Limb (tissue), 2 donors: Measurements from ENCODE around the gene MAPK8IP3.
"Not testable (repeated sequence)": the region's sequence is repeated elsewhere in the genome, so short reads cannot be mapped to it uniquely, and the experiment has no call there.

Experiments used
- DNase-seq, 2 donors: peaks; one replicate each; pipeline ENCODE4 v3.0.0-alpha.2; 2016; ENCODE audit errors: extremely low spot score in 2 of 2

MAPK8IP3 gene

GRCh38 chr16:1786242-1787055 is 80.5 kb downstream of the MAPK8IP3 start:
- DNase-seq: peak in 1 of 2 donors; percentile 29

DNA sequence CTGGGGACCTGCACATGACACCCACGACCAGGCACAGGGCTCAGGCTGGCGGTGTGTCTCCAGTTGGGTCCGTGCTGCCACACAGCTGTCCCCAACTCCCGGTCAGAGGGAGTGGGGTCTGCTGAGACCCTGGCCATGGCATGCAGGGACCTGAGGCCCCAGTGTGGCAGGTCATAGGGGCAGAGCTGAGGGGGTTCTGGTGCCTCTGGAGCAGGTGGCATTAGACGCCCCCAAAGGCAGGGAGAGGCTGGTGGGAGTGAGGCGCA is 81.0 kb downstream of the MAPK8IP3 start:
- no peak for DNase-seq

DNA sequence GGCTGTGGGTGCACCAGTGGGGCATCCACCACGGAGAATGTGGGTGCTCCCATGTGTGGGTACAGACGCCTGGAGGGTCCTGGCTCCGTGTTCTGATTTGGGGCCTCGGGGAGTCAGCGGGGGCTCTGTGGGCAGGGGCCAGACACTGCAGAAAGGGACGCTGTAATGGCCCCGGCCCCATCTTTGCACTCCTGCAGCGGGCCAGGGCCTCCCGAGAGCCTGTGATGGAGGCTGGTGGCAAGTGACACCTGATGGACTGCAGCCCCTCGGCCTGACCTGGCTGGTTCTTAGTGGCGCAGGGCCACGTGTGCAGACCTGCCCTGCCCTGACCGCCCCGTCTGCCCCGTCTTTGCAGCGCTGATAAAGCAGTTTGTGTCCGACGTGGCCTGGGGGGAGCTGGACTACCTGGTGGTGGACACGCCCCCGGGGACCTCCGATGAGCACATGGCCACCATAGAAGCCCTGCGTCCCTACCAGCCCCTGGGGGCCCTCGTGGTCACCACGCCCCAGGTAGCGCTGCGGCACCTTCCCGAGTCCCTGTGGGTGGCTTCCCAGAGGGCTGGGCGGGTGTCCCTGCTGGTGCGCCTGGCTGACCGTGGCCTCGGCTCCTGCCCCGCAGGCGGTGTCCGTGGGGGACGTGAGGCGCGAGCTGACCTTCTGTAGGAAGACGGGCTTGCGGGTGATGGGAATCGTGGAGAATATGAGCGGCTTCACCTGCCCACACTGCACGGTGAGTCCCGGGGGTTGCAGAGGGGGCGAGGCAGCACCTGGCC is 81.5 kb downstream of the MAPK8IP3 start:
- DNase-seq: peak in 1 of 2 donors; percentile 28

- no peak for DNase-seq
Measured at GRCh38 chr16:1788095-1788707, 82.2 kb downstream of the MAPK8IP3 start.

GRCh38 chr16:1788708-1789100 is 82.7 kb downstream of the MAPK8IP3 start:
- DNase-seq: no peak

- peak in 1 of 2 donors; percentile 28 for DNase-seq
Measured at GRCh38 chr16:1789643-1790045, 83.6 kb downstream of the MAPK8IP3 start.

GRCh38 chr16:1790261-1790610 is 84.2 kb downstream of the MAPK8IP3 start:
- no peak for DNase-seq

GRCh38 chr16:1790611-1791255 is 84.7 kb downstream of the MAPK8IP3 start:
- DNase-seq: no peak

DNA sequence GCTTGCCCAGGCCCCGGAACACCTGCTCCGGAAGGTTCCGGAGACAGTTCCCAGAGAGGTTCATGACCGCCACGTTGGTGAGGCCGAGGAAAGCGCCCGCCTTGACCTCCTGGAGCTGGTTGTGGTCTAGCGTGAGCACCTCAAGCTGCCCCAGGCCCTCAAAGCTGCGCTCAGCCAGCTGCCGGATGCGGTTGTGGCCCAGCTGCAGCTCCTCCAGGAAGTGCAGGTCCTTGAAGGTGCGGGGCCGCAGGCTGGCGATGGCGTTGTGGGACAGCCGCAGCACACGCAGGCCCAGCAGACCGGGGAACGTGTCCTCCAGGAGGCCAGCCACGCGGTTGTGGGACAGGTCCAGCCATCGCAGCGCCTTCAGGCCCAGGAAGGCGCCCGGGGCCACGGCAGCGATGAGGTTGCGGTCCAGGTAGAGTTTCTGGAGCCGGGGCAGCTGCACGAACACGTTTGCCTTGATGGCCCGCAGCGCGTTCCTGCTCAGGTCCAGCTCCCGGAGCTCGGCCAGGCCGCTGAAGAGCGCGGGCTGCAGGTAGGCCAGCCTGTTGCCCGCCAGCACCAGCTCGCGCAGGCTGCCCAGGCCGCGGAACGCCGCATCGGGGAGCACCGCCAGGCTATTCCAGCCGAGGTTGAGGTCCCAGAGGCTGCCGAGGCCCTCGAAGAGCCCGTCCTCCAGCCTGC is 85.4 kb downstream of the MAPK8IP3 start:
- no peak for DNase-seq

GRCh38 chr16:1791943-1792812 is 86.2 kb downstream of the MAPK8IP3 start:
- no peak for DNase-seq

- DNase-seq: no peak
Measured at GRCh38 chr16:1792836-1793577, 87.0 kb downstream of the MAPK8IP3 start.

DNA sequence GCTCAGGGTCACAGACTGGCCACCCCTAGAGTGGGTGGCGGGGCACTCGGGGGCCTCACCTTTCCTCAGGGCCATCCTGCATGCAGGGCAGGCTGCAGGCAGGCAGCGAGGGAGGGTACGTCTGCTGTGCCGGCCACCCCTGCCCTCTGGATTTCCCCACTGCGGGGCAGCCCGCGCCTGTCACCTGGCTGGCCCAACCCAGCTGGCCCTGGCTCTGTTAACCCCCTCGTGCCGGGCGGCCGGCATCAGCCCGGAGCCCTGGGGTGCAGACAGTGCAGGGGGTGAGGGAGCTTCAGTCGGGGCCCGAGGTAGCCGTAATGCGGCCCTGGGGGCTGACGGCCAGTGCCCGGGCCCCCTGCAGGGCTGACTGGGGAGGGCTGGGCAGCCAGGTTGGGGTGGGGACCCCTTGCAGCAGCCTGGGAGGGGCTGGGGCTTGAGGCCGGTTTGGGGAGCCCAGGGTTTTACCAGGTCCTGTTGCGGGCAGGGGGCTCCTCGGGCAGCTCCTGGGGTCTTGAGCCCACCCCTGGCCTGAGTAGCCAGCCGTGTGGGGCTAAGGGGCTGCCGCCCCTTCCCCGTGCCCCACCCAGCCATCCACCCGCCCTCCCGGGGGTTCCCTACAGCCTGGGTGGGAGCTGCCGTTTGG is 87.7 kb downstream of the MAPK8IP3 start, which contains the start of gene IGFALS:
IGFALS (minus strand) TSS at position 128 of the 643 bp plus-strand sequence; CDS start at position 75, 53 bp downstream.
- DNase-seq: no peak

GRCh38 chr16:1794221-1794871 is 88.4 kb downstream of the MAPK8IP3 start:
- DNase-seq: peak in 1 of 2 donors; percentile 28

- DNase-seq: no peak
Measured at GRCh38 chr16:1794908-1795666, 89.1 kb downstream of the MAPK8IP3 start.

DNA sequence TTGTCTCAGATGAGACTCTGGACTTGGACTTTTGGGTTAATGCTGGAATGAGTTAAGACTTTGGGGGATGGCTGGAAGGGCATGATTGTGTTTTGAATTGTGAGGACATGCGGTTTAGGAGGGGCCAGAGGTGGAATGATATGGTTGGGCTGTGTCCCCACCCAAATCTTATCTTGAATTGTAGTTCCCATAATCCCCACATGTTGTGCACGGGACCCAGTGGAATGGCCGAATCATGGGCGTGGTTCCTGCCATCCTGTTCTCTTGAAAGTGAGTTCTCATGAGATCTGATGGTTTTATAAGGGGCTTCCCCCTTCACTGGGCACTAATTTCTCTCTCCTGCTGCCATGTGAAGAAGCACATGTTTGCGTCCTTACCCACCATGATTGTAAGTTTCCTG is 93.3 kb downstream of the MAPK8IP3 start:
- DNase-seq: not testable (repeated sequence)

GRCh38 chr16:1800701-1801100 is 94.7 kb downstream of the MAPK8IP3 start:
- no peak for DNase-seq

GRCh38 chr16:1807626-1808025 is 101.6 kb downstream of the MAPK8IP3 start:
- DNase-seq: no peak

DNA sequence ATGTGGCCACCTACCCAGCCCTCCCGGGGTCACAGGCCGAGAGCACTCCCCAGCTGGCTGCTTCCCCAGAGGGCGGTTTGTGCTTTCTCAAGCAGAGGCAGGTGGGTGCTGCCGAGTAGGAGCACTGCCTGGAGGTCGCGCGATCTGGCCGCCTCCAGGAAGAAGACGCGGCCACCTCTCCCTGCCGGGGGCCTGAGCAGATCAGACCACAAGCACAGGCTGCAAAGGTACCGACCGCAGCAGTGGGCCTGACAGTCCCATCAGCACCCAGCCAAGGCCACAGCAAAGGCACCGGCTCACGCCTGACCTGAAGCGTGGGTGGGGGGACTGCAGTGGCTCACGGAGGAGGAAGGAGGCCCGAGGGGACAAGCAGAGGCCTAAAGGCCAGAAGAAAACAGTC is 102.7 kb downstream of the MAPK8IP3 start:
- no peak for DNase-seq
